Karpas-422 (cell line): ENCODE data around the gene NDUFS4. TPM values are rescaled to one million over a fixed set of nuclear protein-coding genes. Genes with fewer than 3 reads are reported as not detected.
"Not testable (repeated sequence)": the region's sequence is repeated elsewhere in the genome, so short reads cannot be mapped to it uniquely, and the experiment has no call there.

Source experiments
- DNase-seq: peaks from one replicate; pipeline ENCODE4 v3.0.0-alpha.2; 2015
- H2AFZ ChIP-seq: fragments of 200-600 bp; sonication (generic); 2 replicates; pipeline ENCODE4 v1.6.1; 2014; ENCODE audit warnings: antibody characterized with exemption, low read length, mixed read lengths
- H3K27ac ChIP-seq: fragments of 200-600 bp; sonication (generic); 2 replicates; pipeline ENCODE4 v1.5.1; 2014; ENCODE audit warnings: mild to moderate bottlenecking, low read length, moderate library complexity
- H3K27me3 ChIP-seq: fragments of 200-600 bp; sonication (generic); 2 replicates; pipeline ENCODE4 v1.6.1; 2014; ENCODE audit warnings: low read length, mixed read lengths
- H3K36me3 ChIP-seq: fragments of 200-600 bp; sonication (generic); 2 replicates; pipeline ENCODE4 v1.6.1; 2014; ENCODE audit warnings: low read length, mixed read lengths; ENCODE audit not compliant: insufficient read depth
- H3K4me1 ChIP-seq: fragments of 200-600 bp; sonication (generic); 2 replicates; pipeline ENCODE4 v1.6.1; 2014; ENCODE audit warnings: mild to moderate bottlenecking, low read length, mixed read lengths
- H3K4me2 ChIP-seq: fragments of 200-600 bp; sonication (generic); 2 replicates; pipeline ENCODE4 v1.6.1; 2014; ENCODE audit warnings: low read length, low read depth, mild to moderate bottlenecking; ENCODE audit not compliant: poor library complexity, severe bottlenecking
- H3K4me3 ChIP-seq: fragments of 200-600 bp; sonication (generic); 2 replicates; pipeline ENCODE4 v1.5.1; 2014; ENCODE audit warnings: mild to moderate bottlenecking, antibody characterized with exemption, low read length, mixed read lengths
- H3K79me2 ChIP-seq: fragments of 200-600 bp; sonication (generic); 2 replicates; pipeline ENCODE4 v1.6.1; 2014; ENCODE audit warnings: mild to moderate bottlenecking, low read length, mixed read lengths
- H3K9ac ChIP-seq: fragments of 200-600 bp; sonication (generic); 2 replicates; pipeline ENCODE4 v1.6.0; 2014; ENCODE audit warnings: low read length
- H3K9me2 ChIP-seq: fragments of 200-600 bp; sonication (generic), shearing (Covaris generic); replicated peaks from 2 replicates; pipeline ENCODE4 v1.6.0; 2014; ENCODE audit warnings: mild to moderate bottlenecking, low read length, moderate library complexity; ENCODE audit not compliant: insufficient read depth
- H3K9me3 ChIP-seq: fragments of 300-700, 200-600 bp; sonication (generic); 2 replicates; pipeline ENCODE4 v1.6.1; 2014; ENCODE audit warnings: low read length, mixed read lengths
- H4K20me1 ChIP-seq: fragments of 200-600 bp; sonication (generic); 2 replicates; pipeline ENCODE4 v1.6.1; 2014; ENCODE audit warnings: mild to moderate bottlenecking, antibody characterized with exemption, low read length, low read depth; ENCODE audit not compliant: insufficient read depth
- total RNA-seq: library from RNA; depleted of rRNA; stranded (reverse); fragments of >200 nt; shearing (Covaris generic); gene quantifications from 2 replicates; pipeline ENCODE4 v1.2.3, GENCODE V29; 2014; ENCODE audit warnings: low replicate concordance

Gene NDUFS4
- total RNA-seq, 1 experiment from 2014 or later = 70.9 TPM

- H4K20me1 ChIP-seq = no peaks in the 10 kb centered on the region
- no peak overlapping the region for H3K4me3 ChIP-seq
- no peaks in the 10 kb centered on the region for H3K36me3 ChIP-seq
- no peak overlapping the region for H3K4me2 ChIP-seq
- no peaks in the 10 kb centered on the region for H3K4me1 ChIP-seq
- H2AFZ ChIP-seq = no peak overlapping the region
- no peak for DNase-seq
- H3K9ac ChIP-seq = no peak overlapping the region
- H3K79me2 ChIP-seq = no peaks in the 10 kb centered on the region
- no peaks in the 10 kb centered on the region for H3K9me3 ChIP-seq
- H3K27ac ChIP-seq = no peak overlapping the region
- no peaks in the 10 kb centered on the region for H3K27me3 ChIP-seq
- no peaks in the 10 kb centered on the region for H3K9me2 ChIP-seq
Observed at GRCh38 chr5:53543401-53543800, 17.0 kb upstream of the NDUFS4 start.

GRCh38 chr5:53545744-53546143 lies 14.7 kb upstream of the NDUFS4 start:
- Histone ChIP-seq H3K4me2 (no peak overlapping the region), H3K4me1 (no peaks in the 10 kb centered on the region), H3K9me2 (no peaks in the 10 kb centered on the region), H3K27me3 (no peaks in the 10 kb centered on the region), H3K4me3 (no peak overlapping the region), H3K9me3 (no peaks in the 10 kb centered on the region), H3K36me3 (no peaks in the 10 kb centered on the region), H3K27ac (no peak overlapping the region), H3K79me2 (no peaks in the 10 kb centered on the region), H3K9ac (no peak overlapping the region), H2AFZ (no peak overlapping the region), H4K20me1 (no peaks in the 10 kb centered on the region)
- no peak for DNase-seq

GRCh38 chr5:53547226-53547625 lies 13.2 kb upstream of the NDUFS4 start:
- no peak for DNase-seq
- Histone ChIP-seq H3K9me3 (no peaks in the 10 kb centered on the region), H4K20me1 (no peaks in the 10 kb centered on the region), H3K79me2 (no peaks in the 10 kb centered on the region), H3K36me3 (no peaks in the 10 kb centered on the region), H3K9ac (no peak overlapping the region), H3K4me1 (no peaks in the 10 kb centered on the region), H2AFZ (no peak overlapping the region), H3K27me3 (no peaks in the 10 kb centered on the region), H3K27ac (no peak overlapping the region), H3K4me3 (no peak overlapping the region), H3K4me2 (no peak overlapping the region), H3K9me2 (no peaks in the 10 kb centered on the region)

GRCh38 chr5:53548501-53548900 lies 11.9 kb upstream of the NDUFS4 start:
- H3K4me2 ChIP-seq, H3K4me3 ChIP-seq, H3K4me1 ChIP-seq, H3K9ac ChIP-seq, H2AFZ ChIP-seq, H4K20me1 ChIP-seq, H3K36me3 ChIP-seq, H3K27ac ChIP-seq, H3K9me2 ChIP-seq, DNase-seq, H3K9me3 ChIP-seq, H3K79me2 ChIP-seq, H3K27me3 ChIP-seq: not testable (repeated sequence)

GRCh38 chr5:53549792-53550191 lies 10.6 kb upstream of the NDUFS4 start:
- Histone ChIP-seq H3K27me3 (no peaks in the 10 kb centered on the region), H3K4me1 (no peaks in the 10 kb centered on the region), H4K20me1 (no peaks in the 10 kb centered on the region), H3K9ac (no peak overlapping the region), H3K27ac (no peak overlapping the region), H3K4me3 (no peak overlapping the region), H3K4me2 (no peak overlapping the region), H2AFZ (no peak overlapping the region), H3K36me3 (no peaks in the 10 kb centered on the region), H3K79me2 (no peaks in the 10 kb centered on the region), H3K9me2 (no peaks in the 10 kb centered on the region), H3K9me3 (no peaks in the 10 kb centered on the region)
- no peak for DNase-seq

GRCh38 chr5:53552561-53552960 lies 7.9 kb upstream of the NDUFS4 start:
- Histone ChIP-seq H3K9me3 (no peaks in the 10 kb centered on the region), H3K36me3 (no peaks in the 10 kb centered on the region), H3K9me2 (no peaks in the 10 kb centered on the region)

GRCh38 chr5:53554444-53554843 lies 6.0 kb upstream of the NDUFS4 start:
- Histone ChIP-seq H3K9me2 (no peaks in the 10 kb centered on the region), H3K4me2 (no peak overlapping the region), H3K79me2 (no peaks in the 10 kb centered on the region), H3K36me3 (no peaks in the 10 kb centered on the region; the same call in 1 of the 2 replicates), H3K9me3 (peaks cover 6% of the 10 kb centered on the region; the same call in 1 of the 2 replicates), H3K9ac (no peak overlapping the region), H4K20me1 (no peaks in the 10 kb centered on the region), H3K27ac (no peak overlapping the region), H2AFZ (no peak overlapping the region), H3K4me3 (no peak overlapping the region), H3K4me1 (no peaks in the 10 kb centered on the region), H3K27me3 (no peaks in the 10 kb centered on the region)
- DNase-seq = no peak

More at GRCh38 chr5:53552561-53552960, 7.9 kb upstream of the NDUFS4 start:
- H3K27ac ChIP-seq = no peak overlapping the region
- H2AFZ ChIP-seq = no peak overlapping the region
- H4K20me1 ChIP-seq = no peaks in the 10 kb centered on the region
- no peaks in the 10 kb centered on the region for H3K4me1 ChIP-seq
- no peaks in the 10 kb centered on the region for H3K27me3 ChIP-seq
- no peak overlapping the region for H3K9ac ChIP-seq
- no peak overlapping the region for H3K4me3 ChIP-seq
- no peaks in the 10 kb centered on the region for H3K79me2 ChIP-seq
- no peak for DNase-seq
- H3K4me2 ChIP-seq = no peak overlapping the region

GRCh38 chr5:53555160-53555559 lies 5.3 kb upstream of the NDUFS4 start:
- H3K4me1 ChIP-seq = peaks cover 5% of the 10 kb centered on the region
- H3K9me2 ChIP-seq = no peaks in the 10 kb centered on the region
- H3K27ac ChIP-seq = no peak overlapping the region
- DNase-seq = no peak
- no peaks in the 10 kb centered on the region for H3K79me2 ChIP-seq
- no peaks in the 10 kb centered on the region for H4K20me1 ChIP-seq
- no peak overlapping the region for H3K9ac ChIP-seq
- no peak overlapping the region for H3K4me2 ChIP-seq
- H3K9me3 ChIP-seq = peaks cover 6% of the 10 kb centered on the region; the same call in 1 of the 2 replicates
- H2AFZ ChIP-seq = no peak overlapping the region
- no peaks in the 10 kb centered on the region; the same call in 1 of the 2 replicates for H3K36me3 ChIP-seq
- H3K4me3 ChIP-seq = no peak overlapping the region
- H3K27me3 ChIP-seq = no peaks in the 10 kb centered on the region

GRCh38 chr5:53556001-53556400 lies 4.4 kb upstream of the NDUFS4 start:
- Histone ChIP-seq H3K79me2 (peaks cover 5% of the 10 kb centered on the region), H3K36me3 (no peaks in the 10 kb centered on the region; the same call in 1 of the 2 replicates), H3K9me3 (peaks cover 6% of the 10 kb centered on the region; the same call in 1 of the 2 replicates), H3K9me2 (no peaks in the 10 kb centered on the region), H3K4me2 (no peak overlapping the region), H4K20me1 (no peaks in the 10 kb centered on the region), H2AFZ (no peak overlapping the region), H3K4me1 (peaks cover 5% of the 10 kb centered on the region), H3K9ac (no peak overlapping the region), H3K4me3 (no peak overlapping the region), H3K27ac (no peak overlapping the region), H3K27me3 (no peaks in the 10 kb centered on the region)
- DNase-seq = no peak
